ENCODE measurements around the gene SLCO3A1. TPM values are rescaled to one million over a fixed set of nuclear protein-coding genes. Genes with fewer than 3 reads are reported as not detected.

Gene SLCO3A1
- total RNA-seq, 1 donor from 2014 or later, result 7.7 TPM

DNA sequence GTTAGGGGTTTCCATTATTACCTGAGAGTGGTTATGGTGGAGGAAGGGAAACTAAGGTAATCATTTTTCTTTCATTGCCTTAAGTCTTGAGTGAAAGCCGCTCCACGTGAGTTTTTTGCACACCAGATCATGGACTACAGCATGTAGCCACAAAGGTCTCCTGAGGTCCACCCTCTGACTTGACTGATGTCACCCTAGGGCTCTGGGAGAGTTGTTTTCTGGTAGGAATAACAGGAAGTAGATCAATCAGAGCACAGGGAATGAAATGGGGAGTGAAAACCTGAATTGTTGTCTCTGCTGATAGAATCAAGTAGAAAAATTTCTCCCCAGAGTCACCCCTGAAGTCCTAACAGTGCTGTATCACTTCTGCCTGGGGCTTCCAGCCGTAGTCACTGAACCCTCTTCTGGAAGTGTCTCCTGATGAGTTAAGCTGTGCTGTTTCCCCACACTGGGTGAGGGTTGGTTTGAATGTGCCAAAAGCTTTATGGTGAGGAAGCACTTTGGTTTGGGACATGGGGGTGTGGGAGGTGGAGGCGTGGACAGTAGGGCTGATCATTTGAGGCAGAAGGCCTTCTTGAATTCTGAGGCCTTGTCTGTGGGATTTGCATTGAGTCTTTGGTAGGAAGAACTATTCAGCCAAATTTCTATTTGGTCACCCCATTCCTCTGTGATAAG lies 64.3 kb downstream of the SLCO3A1 start:
- Mint-ChIP-seq H3K36me3 (ENCODE audit: insufficient read depth) (no peaks in the 10 kb centered on the region), H3K27ac (no peak overlapping the region), H3K27me3 (peaks cover 3% of the 10 kb centered on the region), H3K9me3 (ENCODE audit: low read depth) (no peaks in the 10 kb centered on the region), H3K4me3 (ENCODE audit: low read depth) (no peak overlapping the region), H3K4me1 (ENCODE audit: low read depth) (peaks cover 3% of the 10 kb centered on the region)
- TF ChIP-seq CTCF (IDR thresholded peaks at IDR 0.05; ENCODE audit: unreplicated experiment), result no peak
- DNase-seq (ENCODE audit: low spot score, unreplicated experiment), result no peak

DNA sequence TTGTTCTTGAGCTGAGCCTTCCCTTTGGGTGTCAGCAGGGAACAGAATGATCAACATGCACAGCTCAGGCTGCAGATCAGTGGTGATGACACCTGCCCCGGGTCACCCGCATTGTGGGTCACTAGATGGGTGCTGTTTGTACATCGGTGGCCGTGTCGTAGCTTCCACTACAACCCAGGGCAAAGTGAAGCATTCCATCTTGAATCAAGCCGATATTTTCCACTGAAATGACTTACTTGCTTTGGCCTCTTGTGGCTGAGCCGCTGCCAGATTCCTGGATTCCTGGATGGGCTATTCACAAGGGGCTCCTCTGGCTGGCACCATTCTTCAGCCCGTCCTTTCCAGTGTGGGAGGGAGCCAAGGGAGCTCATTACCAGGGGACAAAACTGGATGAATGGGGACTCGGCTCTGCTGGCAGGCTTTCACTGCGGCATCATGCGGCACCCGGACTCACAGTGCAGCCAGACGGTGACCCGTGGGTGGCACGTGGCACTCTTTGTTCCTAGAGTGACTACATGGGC lies 65.6 kb downstream of the SLCO3A1 start:
- no peak for TF ChIP-seq CTCF (IDR thresholded peaks at IDR 0.05; ENCODE audit: unreplicated experiment)
- Mint-ChIP-seq H3K27me3 (peaks cover 3% of the 10 kb centered on the region), H3K27ac (no peak overlapping the region), H3K4me3 (ENCODE audit: low read depth) (no peak overlapping the region), H3K4me1 (ENCODE audit: low read depth) (no peaks in the 10 kb centered on the region), H3K9me3 (ENCODE audit: low read depth) (no peaks in the 10 kb centered on the region), H3K36me3 (ENCODE audit: insufficient read depth) (no peaks in the 10 kb centered on the region)
- no peak for DNase-seq (ENCODE audit: low spot score, unreplicated experiment)

GRCh38 chr15:91921188-91921842 lies 67.8 kb downstream of the SLCO3A1 start:
- H3K4me1 Mint-ChIP-seq (ENCODE audit: low read depth), result no peaks in the 10 kb centered on the region
- H3K4me3 Mint-ChIP-seq (ENCODE audit: low read depth), result no peak overlapping the region
- H3K9me3 Mint-ChIP-seq (ENCODE audit: low read depth), result no peaks in the 10 kb centered on the region
- DNase-seq (ENCODE audit: low spot score, unreplicated experiment), result no peak
- H3K27ac Mint-ChIP-seq, result no peak overlapping the region
- no peaks in the 10 kb centered on the region for H3K36me3 Mint-ChIP-seq (ENCODE audit: insufficient read depth)
- H3K27me3 Mint-ChIP-seq, result peaks cover 8% of the 10 kb centered on the region
- TF ChIP-seq CTCF (IDR thresholded peaks at IDR 0.05; ENCODE audit: unreplicated experiment), result no peak

DNA sequence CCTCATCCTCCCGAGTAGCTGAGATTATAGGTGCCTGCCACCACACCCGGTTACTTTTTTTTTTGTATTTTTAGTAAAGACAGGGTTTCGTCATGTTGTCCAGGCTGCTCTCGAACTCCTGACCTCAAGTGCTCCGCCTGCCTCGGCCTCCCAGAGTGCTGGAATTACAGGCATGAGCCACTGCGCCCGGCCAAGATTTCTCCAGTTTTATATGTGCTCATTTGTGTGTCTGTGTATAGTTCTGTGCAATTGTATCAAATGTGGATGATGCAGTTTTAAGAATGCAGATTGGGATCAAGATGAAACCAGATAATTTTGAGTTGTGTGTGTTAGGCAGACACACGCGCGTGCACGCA lies 68.3 kb downstream of the SLCO3A1 start:
- H3K9me3 Mint-ChIP-seq (ENCODE audit: low read depth), result no peaks in the 10 kb centered on the region
- no peak for DNase-seq (ENCODE audit: low spot score, unreplicated experiment)
- no peaks in the 10 kb centered on the region for H3K36me3 Mint-ChIP-seq (ENCODE audit: insufficient read depth)
- H3K27ac Mint-ChIP-seq, result no peak overlapping the region
- peaks cover 8% of the 10 kb centered on the region for H3K27me3 Mint-ChIP-seq
- no peak overlapping the region for H3K4me3 Mint-ChIP-seq (ENCODE audit: low read depth)
- no peaks in the 10 kb centered on the region for H3K4me1 Mint-ChIP-seq (ENCODE audit: low read depth)
- TF ChIP-seq CTCF (IDR thresholded peaks at IDR 0.05; ENCODE audit: unreplicated experiment), result no peak

DNA sequence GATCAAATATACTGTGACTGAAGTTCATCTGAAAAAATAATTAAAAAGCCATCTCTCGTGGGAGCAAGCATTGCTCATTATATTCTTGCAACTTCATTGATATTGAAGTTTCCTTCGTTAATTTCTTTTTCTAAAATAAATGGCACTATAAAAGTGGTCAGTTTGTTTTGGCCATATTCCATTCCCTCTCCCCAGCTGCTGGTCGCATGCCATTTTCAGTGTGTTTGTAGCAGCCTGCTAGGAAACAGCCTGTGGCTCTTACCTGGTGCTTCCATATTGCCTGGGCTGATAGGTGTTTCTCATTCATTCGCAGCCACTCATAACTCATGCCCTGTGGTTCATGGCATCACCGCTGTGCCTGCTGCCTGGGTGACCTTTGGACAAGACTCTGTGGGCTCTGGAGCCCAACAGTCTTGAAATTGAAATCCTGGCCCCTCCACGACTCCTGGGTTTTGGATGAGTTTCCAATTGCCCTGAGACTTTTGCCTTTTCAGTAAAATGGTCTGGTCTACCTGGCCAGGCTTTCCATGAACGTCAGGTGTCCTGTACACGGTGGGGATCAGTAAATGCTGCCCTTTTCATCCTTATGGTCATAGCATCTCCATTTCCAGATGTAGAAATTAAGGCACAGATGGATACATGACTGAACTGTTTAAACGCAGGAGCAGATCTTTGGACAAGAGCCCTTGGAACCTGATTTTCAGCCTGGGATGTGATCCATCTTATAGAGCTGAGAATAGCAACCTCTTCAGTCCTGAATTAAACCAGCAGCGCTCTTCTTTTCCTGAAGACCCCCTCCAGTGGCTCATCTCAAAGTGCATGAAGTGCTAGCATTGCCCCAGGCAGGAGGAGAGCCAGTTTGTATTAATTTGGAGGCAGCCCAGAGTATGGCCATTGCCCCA lies 69.4 kb downstream of the SLCO3A1 start:
- H3K4me3 Mint-ChIP-seq (ENCODE audit: low read depth), result no peak overlapping the region
- no peak for DNase-seq (ENCODE audit: low spot score, unreplicated experiment)
- no peaks in the 10 kb centered on the region for H3K9me3 Mint-ChIP-seq (ENCODE audit: low read depth)
- no peaks in the 10 kb centered on the region for H3K4me1 Mint-ChIP-seq (ENCODE audit: low read depth)
- no peak for TF ChIP-seq CTCF (IDR thresholded peaks at IDR 0.05; ENCODE audit: unreplicated experiment)
- peaks cover 8% of the 10 kb centered on the region for H3K27me3 Mint-ChIP-seq
- H3K27ac Mint-ChIP-seq, result no peak overlapping the region
- no peaks in the 10 kb centered on the region for H3K36me3 Mint-ChIP-seq (ENCODE audit: insufficient read depth)

Data from progenitor cell of endocrine pancreas (in vitro differentiated cells).